GM23338 (cell line): ENCODE data around the gene MIER2.

ENCODE experiments used
- CREB1 ChIP-seq: fragments of 250-450 bp; sonication (Bioruptor Pico); IDR thresholded peaks from 2 replicates; pipeline ENCODE4 v1.5.0; 2020; ENCODE audit warnings: low read depth, mild to moderate bottlenecking, moderate library complexity
- EZH2 ChIP-seq: fragments of 200-600 bp; sonication (generic); IDR thresholded peaks from one replicate; pipeline ENCODE4 v1.8.0; 2017; ENCODE audit warnings: antibody characterized with exemption, mild to moderate bottlenecking, low read depth; ENCODE audit not compliant: unreplicated experiment
- EZH2phosphoT487 ChIP-seq: fragments of 200-600 bp; sonication (generic); IDR thresholded peaks from one replicate; pipeline ENCODE4 v1.8.1; 2018; ENCODE audit warnings: antibody characterized with exemption; ENCODE audit not compliant: unreplicated experiment
- NANOG ChIP-seq: IDR thresholded peaks from 2 replicates; pipeline ENCODE4 v1.6.1; 2016; ENCODE audit warnings: antibody characterized with exemption, borderline replicate concordance
- POLR2AphosphoS5 ChIP-seq: IDR thresholded peaks from 2 replicates; pipeline ENCODE4 v1.6.1; 2016; ENCODE audit warnings: antibody characterized with exemption, low read depth
- TF ChIP-seq, protein P1 (sequence below), 2 experiments: fragments of 200-600 bp in 1 of 2; sonication (generic) in 1 of 2; conservative IDR thresholded peaks; 2 replicates each; pipeline versions ENCODE4 v1.5.1 to v1.6.1; 2016 to 2017; ENCODE audit warnings: antibody characterized with exemption in 2 of 2, low read depth in 2 of 2, mild to moderate bottlenecking in 2 of 2, moderate library complexity in 1 of 2
- TF ChIP-seq, protein P2 (sequence below): IDR thresholded peaks from one replicate; pipeline ENCODE4 v1.6.1; 2018; ENCODE audit warnings: antibody characterized with exemption; ENCODE audit not compliant: unreplicated experiment

DNA sequence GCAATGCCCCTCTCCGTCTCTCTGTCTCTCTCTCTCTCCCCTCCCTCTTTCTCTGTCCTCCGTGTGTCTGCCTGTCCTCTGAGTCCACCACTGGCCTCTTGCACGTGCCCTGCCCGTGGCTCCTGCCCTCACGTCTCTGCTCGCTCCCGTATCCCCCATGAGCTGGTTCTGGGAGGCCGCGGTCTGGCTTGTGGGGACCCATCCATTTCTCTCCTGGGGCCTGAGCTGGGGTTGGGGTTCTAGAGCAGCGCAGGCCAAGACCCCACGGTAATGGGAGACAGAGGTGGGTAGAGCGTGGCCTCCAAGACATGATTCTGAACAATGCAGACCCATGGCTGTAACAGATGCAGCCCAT, 45.3 kb upstream of the MIER2 start:
- TF ChIP-seq, protein P1, sequence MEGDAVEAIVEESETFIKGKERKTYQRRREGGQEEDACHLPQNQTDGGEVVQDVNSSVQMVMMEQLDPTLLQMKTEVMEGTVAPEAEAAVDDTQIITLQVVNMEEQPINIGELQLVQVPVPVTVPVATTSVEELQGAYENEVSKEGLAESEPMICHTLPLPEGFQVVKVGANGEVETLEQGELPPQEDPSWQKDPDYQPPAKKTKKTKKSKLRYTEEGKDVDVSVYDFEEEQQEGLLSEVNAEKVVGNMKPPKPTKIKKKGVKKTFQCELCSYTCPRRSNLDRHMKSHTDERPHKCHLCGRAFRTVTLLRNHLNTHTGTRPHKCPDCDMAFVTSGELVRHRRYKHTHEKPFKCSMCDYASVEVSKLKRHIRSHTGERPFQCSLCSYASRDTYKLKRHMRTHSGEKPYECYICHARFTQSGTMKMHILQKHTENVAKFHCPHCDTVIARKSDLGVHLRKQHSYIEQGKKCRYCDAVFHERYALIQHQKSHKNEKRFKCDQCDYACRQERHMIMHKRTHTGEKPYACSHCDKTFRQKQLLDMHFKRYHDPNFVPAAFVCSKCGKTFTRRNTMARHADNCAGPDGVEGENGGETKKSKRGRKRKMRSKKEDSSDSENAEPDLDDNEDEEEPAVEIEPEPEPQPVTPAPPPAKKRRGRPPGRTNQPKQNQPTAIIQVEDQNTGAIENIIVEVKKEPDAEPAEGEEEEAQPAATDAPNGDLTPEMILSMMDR (conservative IDR thresholded peaks at IDR 0.05; ENCODE audit: low read depth in 2 of 2) = no peak
- TF ChIP-seq EZH2phosphoT487 (no peak), POLR2AphosphoS5 (no peak), EZH2 (no peak), NANOG (no peak), CREB1 (CRISPR knock-in tag) (no peak)
- TF ChIP-seq, protein P2, sequence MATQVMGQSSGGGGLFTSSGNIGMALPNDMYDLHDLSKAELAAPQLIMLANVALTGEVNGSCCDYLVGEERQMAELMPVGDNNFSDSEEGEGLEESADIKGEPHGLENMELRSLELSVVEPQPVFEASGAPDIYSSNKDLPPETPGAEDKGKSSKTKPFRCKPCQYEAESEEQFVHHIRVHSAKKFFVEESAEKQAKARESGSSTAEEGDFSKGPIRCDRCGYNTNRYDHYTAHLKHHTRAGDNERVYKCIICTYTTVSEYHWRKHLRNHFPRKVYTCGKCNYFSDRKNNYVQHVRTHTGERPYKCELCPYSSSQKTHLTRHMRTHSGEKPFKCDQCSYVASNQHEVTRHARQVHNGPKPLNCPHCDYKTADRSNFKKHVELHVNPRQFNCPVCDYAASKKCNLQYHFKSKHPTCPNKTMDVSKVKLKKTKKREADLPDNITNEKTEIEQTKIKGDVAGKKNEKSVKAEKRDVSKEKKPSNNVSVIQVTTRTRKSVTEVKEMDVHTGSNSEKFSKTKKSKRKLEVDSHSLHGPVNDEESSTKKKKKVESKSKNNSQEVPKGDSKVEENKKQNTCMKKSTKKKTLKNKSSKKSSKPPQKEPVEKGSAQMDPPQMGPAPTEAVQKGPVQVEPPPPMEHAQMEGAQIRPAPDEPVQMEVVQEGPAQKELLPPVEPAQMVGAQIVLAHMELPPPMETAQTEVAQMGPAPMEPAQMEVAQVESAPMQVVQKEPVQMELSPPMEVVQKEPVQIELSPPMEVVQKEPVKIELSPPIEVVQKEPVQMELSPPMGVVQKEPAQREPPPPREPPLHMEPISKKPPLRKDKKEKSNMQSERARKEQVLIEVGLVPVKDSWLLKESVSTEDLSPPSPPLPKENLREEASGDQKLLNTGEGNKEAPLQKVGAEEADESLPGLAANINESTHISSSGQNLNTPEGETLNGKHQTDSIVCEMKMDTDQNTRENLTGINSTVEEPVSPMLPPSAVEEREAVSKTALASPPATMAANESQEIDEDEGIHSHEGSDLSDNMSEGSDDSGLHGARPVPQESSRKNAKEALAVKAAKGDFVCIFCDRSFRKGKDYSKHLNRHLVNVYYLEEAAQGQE = no peak
